ENCODE measurements around the gene SHC3.

SHC3 gene

DNA sequence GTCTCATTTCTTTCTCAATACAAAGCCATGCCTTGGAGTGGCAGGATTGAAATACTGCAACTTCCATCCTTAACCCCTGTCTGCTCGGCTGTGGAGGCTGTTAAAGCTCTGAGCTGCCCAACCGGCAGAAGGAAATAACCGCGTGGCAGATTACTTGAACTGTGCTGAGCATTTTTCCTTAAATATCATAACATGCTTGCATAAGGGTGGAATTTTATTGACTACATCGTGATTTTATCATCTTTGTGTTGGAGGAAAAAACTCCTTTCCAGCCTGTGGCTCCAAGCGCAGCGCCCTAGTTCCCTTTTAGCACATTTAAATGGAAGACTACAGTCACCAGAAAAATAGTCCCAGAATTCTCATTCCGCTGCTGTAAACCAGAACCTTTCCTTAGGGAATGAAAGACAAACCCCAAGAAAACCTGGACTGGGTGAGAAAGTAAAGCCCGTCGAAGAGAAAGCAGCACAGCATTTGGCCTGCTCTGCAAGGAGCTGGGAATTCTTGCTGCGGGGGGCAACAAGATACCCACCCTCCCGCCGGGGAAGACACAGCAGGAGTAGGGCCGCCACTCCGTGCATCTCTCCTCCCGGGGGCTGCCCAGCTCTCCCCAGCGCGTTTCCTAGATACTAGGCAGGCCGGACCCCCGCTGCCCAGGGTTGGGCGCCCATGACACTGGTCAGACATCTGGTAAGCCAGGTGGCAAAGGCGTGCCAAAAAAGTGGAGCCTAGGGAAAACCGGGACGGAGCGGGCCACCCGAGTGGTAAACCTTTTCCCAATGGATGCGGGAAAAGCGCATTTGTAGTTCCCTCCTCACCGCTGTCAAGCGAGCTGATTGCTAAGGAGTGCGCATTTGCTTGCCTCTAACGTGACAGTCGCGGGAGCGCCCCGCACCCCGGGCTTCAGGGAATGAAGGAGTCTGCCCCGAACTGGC, 1.3 kb downstream of the SHC3 start:
- TF ChIP-seq, protein P1, sequence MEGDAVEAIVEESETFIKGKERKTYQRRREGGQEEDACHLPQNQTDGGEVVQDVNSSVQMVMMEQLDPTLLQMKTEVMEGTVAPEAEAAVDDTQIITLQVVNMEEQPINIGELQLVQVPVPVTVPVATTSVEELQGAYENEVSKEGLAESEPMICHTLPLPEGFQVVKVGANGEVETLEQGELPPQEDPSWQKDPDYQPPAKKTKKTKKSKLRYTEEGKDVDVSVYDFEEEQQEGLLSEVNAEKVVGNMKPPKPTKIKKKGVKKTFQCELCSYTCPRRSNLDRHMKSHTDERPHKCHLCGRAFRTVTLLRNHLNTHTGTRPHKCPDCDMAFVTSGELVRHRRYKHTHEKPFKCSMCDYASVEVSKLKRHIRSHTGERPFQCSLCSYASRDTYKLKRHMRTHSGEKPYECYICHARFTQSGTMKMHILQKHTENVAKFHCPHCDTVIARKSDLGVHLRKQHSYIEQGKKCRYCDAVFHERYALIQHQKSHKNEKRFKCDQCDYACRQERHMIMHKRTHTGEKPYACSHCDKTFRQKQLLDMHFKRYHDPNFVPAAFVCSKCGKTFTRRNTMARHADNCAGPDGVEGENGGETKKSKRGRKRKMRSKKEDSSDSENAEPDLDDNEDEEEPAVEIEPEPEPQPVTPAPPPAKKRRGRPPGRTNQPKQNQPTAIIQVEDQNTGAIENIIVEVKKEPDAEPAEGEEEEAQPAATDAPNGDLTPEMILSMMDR (IDR thresholded peaks at IDR 0.05), result no peak
- TF ChIP-seq ZFX (IDR thresholded peaks at IDR 0.05; ENCODE audit: borderline replicate concordance), result no peak
- H3K27ac ChIP-seq, result no peak overlapping the region

DNA sequence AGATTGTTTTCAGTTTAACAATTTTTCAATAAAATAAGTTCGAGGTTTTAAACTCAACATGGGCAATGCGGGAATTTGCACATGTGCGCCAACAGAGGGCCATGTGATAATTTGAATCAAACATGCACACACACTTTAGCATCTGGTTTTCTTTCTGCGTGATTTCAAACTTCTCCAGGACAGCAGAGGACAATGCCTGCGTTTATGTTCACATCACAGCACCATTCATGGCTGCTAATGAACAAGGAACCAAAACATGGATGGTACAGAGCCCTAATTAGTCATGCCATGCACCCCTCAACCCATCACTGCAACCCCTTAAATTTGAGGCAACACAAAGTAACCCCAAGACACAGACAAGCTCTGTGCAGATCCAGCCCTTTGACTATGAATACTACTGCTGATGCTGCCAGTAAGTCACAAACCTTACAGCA, 2.8 kb downstream of the SHC3 start:
- H3K27ac ChIP-seq, result no peak overlapping the region
- TF ChIP-seq, protein P1 (IDR thresholded peaks at IDR 0.05), result no peak; the same call in 1 of the 2 replicates
- no peak for TF ChIP-seq ZFX (IDR thresholded peaks at IDR 0.05; ENCODE audit: borderline replicate concordance)

DNA sequence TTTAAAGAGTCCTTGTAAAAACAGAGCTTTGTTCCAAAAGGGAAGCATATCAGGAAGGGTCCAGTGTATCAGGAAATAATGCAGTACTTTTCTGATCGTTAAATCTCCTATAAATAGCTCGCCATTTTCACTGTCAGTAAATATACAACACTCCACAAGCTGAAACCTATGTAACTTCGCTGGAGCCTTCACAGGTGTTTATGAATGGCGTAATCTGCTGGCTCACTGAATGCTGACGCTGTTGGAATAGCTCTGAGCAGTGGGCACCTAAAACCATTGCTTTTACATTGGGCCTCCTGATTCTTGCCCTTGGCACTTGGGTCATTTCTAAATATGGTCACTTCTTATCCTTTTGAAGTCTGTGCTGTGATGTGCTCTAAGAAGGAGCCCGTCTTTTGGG, 4.3 kb downstream of the SHC3 start:
- no peak for TF ChIP-seq ZFX (IDR thresholded peaks at IDR 0.05; ENCODE audit: borderline replicate concordance)
- TF ChIP-seq, protein P1 (IDR thresholded peaks at IDR 0.05), result no peak
- no peak overlapping the region for H3K27ac ChIP-seq

DNA sequence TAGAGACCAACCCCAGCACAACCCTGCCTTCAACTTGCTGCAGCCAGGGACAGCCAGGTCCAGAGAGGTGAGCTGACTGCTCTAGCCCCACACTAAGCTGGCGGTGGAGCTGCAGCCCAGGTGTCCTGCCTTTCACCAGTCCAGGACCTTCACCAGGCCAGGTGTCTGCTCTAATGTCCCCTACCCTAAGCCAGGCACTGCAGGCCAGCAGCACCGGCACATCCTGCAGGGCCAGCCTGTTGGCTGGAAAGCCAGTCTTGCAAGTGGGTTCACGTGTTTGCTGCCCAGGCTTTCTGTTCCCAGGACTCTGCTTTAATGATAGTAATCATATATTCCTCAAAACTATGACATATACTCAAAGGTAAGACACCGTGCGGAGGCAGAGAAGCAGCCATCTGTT, 5.5 kb downstream of the SHC3 start:
- no peak overlapping the region for H3K27ac ChIP-seq
- TF ChIP-seq ZFX (IDR thresholded peaks at IDR 0.05; ENCODE audit: borderline replicate concordance), result no peak
- TF ChIP-seq, protein P1 (IDR thresholded peaks at IDR 0.05), result no peak

DNA sequence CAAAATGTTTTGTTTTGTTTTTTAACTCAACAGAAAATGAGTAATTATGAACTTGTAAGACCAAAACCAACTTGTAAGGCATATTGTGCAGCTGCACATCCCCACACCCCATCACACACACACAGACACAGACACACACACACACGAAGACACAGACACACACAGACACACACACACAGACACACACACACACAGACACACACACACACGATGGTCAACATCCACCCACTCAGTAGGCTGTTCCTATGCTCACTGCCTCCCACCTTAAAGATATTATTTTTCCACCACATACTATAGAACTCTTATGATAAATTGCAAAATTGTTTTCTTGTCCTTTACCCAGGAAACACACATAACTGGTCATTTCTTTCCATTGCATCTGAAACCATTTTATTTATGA, 6.2 kb downstream of the SHC3 start:
- no peak for TF ChIP-seq ZFX (IDR thresholded peaks at IDR 0.05; ENCODE audit: borderline replicate concordance)
- TF ChIP-seq, protein P1 (IDR thresholded peaks at IDR 0.05), result no peak
- no peak overlapping the region for H3K27ac ChIP-seq

DNA sequence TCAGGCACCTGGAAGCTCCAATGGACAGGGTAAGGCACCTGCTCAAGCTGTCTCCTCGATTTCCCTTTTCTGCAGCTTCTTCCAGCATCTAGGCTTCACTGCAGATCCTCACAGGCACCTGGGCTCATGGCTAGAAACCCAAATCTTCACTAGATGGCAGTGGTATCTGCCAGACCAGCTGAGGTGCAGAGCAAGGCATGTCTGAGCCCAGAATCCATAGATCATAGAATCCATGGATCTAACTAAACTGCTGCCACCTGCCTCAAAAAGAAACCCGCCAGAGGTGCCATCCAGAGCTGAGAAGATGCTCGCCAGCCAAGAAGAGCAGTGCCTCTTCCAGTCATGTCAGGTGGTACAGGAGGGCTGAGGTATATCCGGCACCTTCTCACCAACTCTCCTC, 6.9 kb downstream of the SHC3 start:
- no peak overlapping the region for H3K27ac ChIP-seq
- no peak for TF ChIP-seq ZFX (IDR thresholded peaks at IDR 0.05; ENCODE audit: borderline replicate concordance)
- TF ChIP-seq, protein P1 (IDR thresholded peaks at IDR 0.05), result no peak

DNA sequence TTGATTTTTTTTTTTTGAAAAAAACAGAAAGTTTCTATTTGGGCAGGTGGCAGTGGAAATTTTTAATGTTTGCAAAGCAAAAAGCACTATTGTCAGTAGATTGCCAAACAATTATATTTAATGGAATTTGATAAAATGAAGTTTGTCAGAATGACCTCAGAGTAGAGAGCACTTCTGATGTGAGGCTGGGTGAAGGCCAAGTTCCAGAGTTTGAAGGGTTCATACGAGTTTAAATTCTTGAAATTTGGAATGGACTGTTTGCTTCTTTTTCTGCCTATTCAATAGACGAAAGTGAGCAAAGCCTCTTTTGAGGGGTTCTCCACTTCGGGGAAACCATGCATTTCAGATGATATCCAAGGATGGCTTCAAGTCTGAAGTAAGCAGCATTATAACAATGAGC, 7.4 kb downstream of the SHC3 start:
- TF ChIP-seq, protein P1 (IDR thresholded peaks at IDR 0.05), result no peak
- TF ChIP-seq ZFX (IDR thresholded peaks at IDR 0.05; ENCODE audit: borderline replicate concordance), result no peak
- no peak overlapping the region for H3K27ac ChIP-seq

All from 22Rv1 (cell line).